Measurements from ENCODE around the gene CTNS.

DNA sequence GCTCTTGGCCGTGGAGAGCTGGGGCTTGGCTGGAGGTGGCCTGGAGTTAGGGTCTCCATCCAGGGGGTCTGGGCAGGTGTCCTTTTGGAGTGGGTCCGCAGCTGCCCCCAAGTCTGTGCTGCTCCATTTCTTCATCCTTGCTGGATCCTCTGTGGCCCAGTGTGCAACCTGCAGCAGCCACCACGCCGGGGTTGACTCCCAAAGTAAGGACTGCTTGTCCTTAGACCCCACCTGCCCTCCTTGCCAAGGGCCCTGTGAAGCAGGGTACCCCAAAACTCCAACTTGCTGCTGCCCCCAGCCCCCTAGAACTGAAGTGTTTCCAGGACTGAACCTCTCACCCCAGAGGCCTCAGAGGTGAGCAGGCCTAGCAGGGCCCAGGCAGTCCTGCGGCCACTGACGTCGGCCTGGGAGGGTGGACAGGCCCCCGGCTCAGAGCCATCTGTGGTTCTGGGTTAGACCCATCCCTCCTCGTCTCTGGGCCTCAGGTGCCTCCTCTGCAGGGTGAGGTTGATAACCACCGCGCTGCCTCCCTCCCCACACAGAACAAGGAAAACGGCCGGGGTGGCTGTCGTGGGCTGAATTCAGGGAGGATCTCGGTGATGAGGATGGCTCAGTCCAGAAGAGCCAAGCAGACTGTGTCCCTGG is 44.2 kb upstream of the CTNS start:
- TF ChIP-seq CTCF (IDR thresholded peaks at IDR 0.05; ENCODE audit: poor library complexity) (no peak), EZH2phosphoT487 (IDR thresholded peaks at IDR 0.05; ENCODE audit: low read depth, severe bottlenecking, unreplicated experiment) (no peak), EZH2 (IDR thresholded peaks at IDR 0.05; ENCODE audit: borderline replicate concordance) (no peak)
